ENCODE measurements around the gene CCR3. TPM values are rescaled to one million over a fixed set of nuclear protein-coding genes. Genes with fewer than 3 reads are reported as not detected.

CCR3 gene
- total RNA-seq, 4 donors from 2014 or later, result not detected

- no peak overlapping the region for H3K4me3 ChIP-seq (replicated peaks in 1 of 3)
- no peak for DNase-seq
- H3K36me3 ChIP-seq, result no peaks in the 10 kb centered on the region
- intact Hi-C loops (cut with DNase I), result no loop called here
- TF ChIP-seq, protein P1, sequence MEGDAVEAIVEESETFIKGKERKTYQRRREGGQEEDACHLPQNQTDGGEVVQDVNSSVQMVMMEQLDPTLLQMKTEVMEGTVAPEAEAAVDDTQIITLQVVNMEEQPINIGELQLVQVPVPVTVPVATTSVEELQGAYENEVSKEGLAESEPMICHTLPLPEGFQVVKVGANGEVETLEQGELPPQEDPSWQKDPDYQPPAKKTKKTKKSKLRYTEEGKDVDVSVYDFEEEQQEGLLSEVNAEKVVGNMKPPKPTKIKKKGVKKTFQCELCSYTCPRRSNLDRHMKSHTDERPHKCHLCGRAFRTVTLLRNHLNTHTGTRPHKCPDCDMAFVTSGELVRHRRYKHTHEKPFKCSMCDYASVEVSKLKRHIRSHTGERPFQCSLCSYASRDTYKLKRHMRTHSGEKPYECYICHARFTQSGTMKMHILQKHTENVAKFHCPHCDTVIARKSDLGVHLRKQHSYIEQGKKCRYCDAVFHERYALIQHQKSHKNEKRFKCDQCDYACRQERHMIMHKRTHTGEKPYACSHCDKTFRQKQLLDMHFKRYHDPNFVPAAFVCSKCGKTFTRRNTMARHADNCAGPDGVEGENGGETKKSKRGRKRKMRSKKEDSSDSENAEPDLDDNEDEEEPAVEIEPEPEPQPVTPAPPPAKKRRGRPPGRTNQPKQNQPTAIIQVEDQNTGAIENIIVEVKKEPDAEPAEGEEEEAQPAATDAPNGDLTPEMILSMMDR (IDR thresholded peaks at IDR 0.05), result no peak
- H3K4me1 ChIP-seq, result no peaks in the 10 kb centered on the region
- no peaks in the 10 kb centered on the region for H3K27me3 ChIP-seq
- H3K9me3 ChIP-seq, result no peaks in the 10 kb centered on the region
- no peak overlapping the region for H3K27ac ChIP-seq
- 66 to 77% methylated on average over 6 of the region's 6 CpGs for WGBS, 2 donors
Observed at GRCh38 chr3:46284981-46285683, 42.9 kb downstream of the CCR3 start.

GRCh38 chr3:46285931-46286619 is 43.8 kb downstream of the CCR3 start:
- H3K4me3 ChIP-seq (replicated peaks in 1 of 3), result no peak overlapping the region
- no peaks in the 10 kb centered on the region for H3K4me1 ChIP-seq
- intact Hi-C loops (cut with DNase I), result no loop called here
- H3K36me3 ChIP-seq, result no peaks in the 10 kb centered on the region
- H3K9me3 ChIP-seq, result no peaks in the 10 kb centered on the region
- no peak for DNase-seq
- 82 to 90% methylated on average over 5 of the region's 5 CpGs for WGBS, 2 donors
- no peaks in the 10 kb centered on the region for H3K27me3 ChIP-seq
- no peak overlapping the region for H3K27ac ChIP-seq
- no peak for TF ChIP-seq POLR2A (IDR thresholded peaks at IDR 0.05)
- TF ChIP-seq, protein P1 (IDR thresholded peaks at IDR 0.05), result no peak

- TF ChIP-seq POLR2A (IDR thresholded peaks at IDR 0.05), result no peak
- TF ChIP-seq, protein P1 (IDR thresholded peaks at IDR 0.05), result no peak
- H3K36me3 ChIP-seq, result no peaks in the 10 kb centered on the region
- no peaks in the 10 kb centered on the region for H3K9me3 ChIP-seq
- no peak overlapping the region for H3K4me3 ChIP-seq (replicated peaks in 1 of 3)
- intact Hi-C loops (cut with DNase I), result no loop called here
- H3K27me3 ChIP-seq, result no peaks in the 10 kb centered on the region
- H3K27ac ChIP-seq, result no peak overlapping the region
- WGBS, 2 donors, result 73 to 80% methylated on average over 5 of the region's 5 CpGs
- H3K4me1 ChIP-seq, result no peaks in the 10 kb centered on the region
- no peak for DNase-seq
Observed at GRCh38 chr3:46286947-46287565, 44.8 kb downstream of the CCR3 start.

DNA sequence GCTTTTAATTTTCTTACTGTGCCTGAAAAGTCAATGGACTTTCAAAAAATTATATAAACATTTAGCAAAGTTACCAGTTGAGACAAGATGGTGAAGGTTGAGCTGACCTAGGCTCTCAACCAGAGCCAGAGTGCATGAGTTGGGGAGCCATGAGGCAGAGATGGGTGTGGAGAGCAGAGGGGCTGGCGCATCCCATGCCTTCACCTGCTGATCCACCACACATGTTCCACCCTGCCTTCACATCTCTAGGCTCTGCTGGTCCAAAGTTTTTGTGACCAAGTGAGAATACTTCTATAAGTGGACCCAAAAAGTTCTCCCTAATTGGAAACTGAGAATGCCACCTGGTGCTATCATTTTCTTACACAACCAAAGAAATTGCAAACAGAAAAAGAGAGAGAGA is 47.3 kb downstream of the CCR3 start:
- Histone ChIP-seq H3K36me3 (no peaks in the 10 kb centered on the region), H3K27me3 (no peaks in the 10 kb centered on the region), H3K27ac (no peak overlapping the region), H3K4me3 (replicated peaks in 1 of 3) (no peak overlapping the region), H3K4me1 (no peaks in the 10 kb centered on the region), H3K9me3 (no peaks in the 10 kb centered on the region)
- DNase-seq, result no peak
- intact Hi-C loops (cut with DNase I), result no loop called here
- no peak for TF ChIP-seq POLR2A (IDR thresholded peaks at IDR 0.05)
- TF ChIP-seq, protein P1 (IDR thresholded peaks at IDR 0.05), result no peak
- WGBS, 2 donors, result 93 to 100% methylated on average over 1 of the region's 1 CpG

DNA sequence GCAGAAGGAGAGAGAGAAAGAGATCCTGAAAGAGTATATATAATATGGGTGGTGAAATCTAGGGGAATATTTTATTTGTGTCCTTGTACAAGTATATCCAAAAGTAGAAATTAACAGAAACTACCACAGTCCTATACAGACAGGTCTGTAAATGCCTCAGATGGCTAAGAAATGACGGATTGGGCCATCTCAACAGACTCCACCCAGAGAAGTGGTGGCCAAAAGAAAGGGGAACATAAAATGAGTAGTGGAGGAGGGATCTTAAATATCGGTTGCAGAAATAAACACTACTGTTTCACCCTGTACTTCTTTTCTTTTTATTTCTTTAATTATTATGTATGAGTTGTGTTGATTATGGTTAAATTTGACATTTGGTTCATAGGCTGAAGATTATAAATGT is 47.7 kb downstream of the CCR3 start:
- Histone ChIP-seq H3K36me3 (no peaks in the 10 kb centered on the region), H3K4me3 (replicated peaks in 1 of 3) (no peak overlapping the region), H3K9me3 (no peaks in the 10 kb centered on the region), H3K27me3 (no peaks in the 10 kb centered on the region), H3K4me1 (no peaks in the 10 kb centered on the region), H3K27ac (no peak overlapping the region)
- intact Hi-C loops (cut with DNase I), result no loop called here
- DNase-seq, result no peak
- 85 to 91% methylated on average over 2 of the region's 2 CpGs for WGBS, 2 donors
- TF ChIP-seq, protein P1 (IDR thresholded peaks at IDR 0.05), result no peak
- TF ChIP-seq POLR2A (IDR thresholded peaks at IDR 0.05), result no peak

Measured in thyroid gland (tissue), 4 donors.